ENCODE measurements around the gene HTR6.

HTR6 gene

GRCh38 chr1:19645411-19646251 is 19.0 kb upstream of the HTR6 start:
- no peaks in the 10 kb centered on the region for H3K36me3 ChIP-seq (ENCODE audit: insufficient read depth, low read length)
- H3K79me2 ChIP-seq (ENCODE audit: insufficient read depth, low read length), result no peaks in the 10 kb centered on the region
- H3K4me3 ChIP-seq (ENCODE audit: low read depth in 1 of 2, low read length in 2 of 2), result no peak overlapping the region
- H3K27me3 ChIP-seq (ENCODE audit: insufficient read depth, low read length, poor library complexity), result no peaks in the 10 kb centered on the region
- no peak overlapping the region for H3K27ac ChIP-seq (ENCODE audit: low read length)
- no peak overlapping the region for H3K4me2 ChIP-seq (ENCODE audit: insufficient read depth, low read length)
- H3K9ac ChIP-seq (ENCODE audit: low read depth, low read length), result no peak overlapping the region
- no peaks in the 10 kb centered on the region for H3K4me1 ChIP-seq (ENCODE audit: insufficient read depth, low read length)
- TF ChIP-seq EZH2 (IDR thresholded peaks at IDR 0.05; ENCODE audit: borderline replicate concordance, low read depth, low read length, severe bottlenecking) (no peak), CTCF (IDR thresholded peaks at IDR 0.05; ENCODE audit: borderline replicate concordance, extremely low read depth, low read length, poor library complexity, severe bottlenecking) (no peak)
- ATAC-seq (ENCODE audit: insufficient read depth, low read depth) (no peak), DNase-seq (no peak)
- H3K9me3 ChIP-seq (ENCODE audit: insufficient read depth, low read length, severe bottlenecking), result no peaks in the 10 kb centered on the region
- H4K20me1 ChIP-seq (ENCODE audit: insufficient read depth, low read length), result no peaks in the 10 kb centered on the region; the same call in 1 of the 2 replicates
- H2AFZ ChIP-seq (ENCODE audit: low read depth, low read length), result no peak overlapping the region

- no peaks in the 10 kb centered on the region for H3K4me1 ChIP-seq (ENCODE audit: insufficient read depth, low read length)
- DNase-seq (no peak), ATAC-seq (ENCODE audit: insufficient read depth, low read depth) (no peak)
- H3K27me3 ChIP-seq (ENCODE audit: insufficient read depth, low read length, poor library complexity), result no peaks in the 10 kb centered on the region
- no peaks in the 10 kb centered on the region for H3K79me2 ChIP-seq (ENCODE audit: insufficient read depth, low read length)
- no peak overlapping the region for H3K4me2 ChIP-seq (ENCODE audit: insufficient read depth, low read length)
- no peak overlapping the region for H3K27ac ChIP-seq (ENCODE audit: low read length)
- no peaks in the 10 kb centered on the region for H3K9me3 ChIP-seq (ENCODE audit: insufficient read depth, low read length, severe bottlenecking)
- no peaks in the 10 kb centered on the region; the same call in 1 of the 2 replicates for H4K20me1 ChIP-seq (ENCODE audit: insufficient read depth, low read length)
- H3K4me3 ChIP-seq (ENCODE audit: low read depth in 1 of 2, low read length in 2 of 2), result no peak overlapping the region
- H2AFZ ChIP-seq (ENCODE audit: low read depth, low read length), result no peak overlapping the region
- no peak overlapping the region for H3K9ac ChIP-seq (ENCODE audit: low read depth, low read length)
- TF ChIP-seq EZH2 (IDR thresholded peaks at IDR 0.05; ENCODE audit: borderline replicate concordance, low read depth, low read length, severe bottlenecking) (no peak), CTCF (IDR thresholded peaks at IDR 0.05; ENCODE audit: borderline replicate concordance, extremely low read depth, low read length, poor library complexity, severe bottlenecking) (no peak)
- no peaks in the 10 kb centered on the region for H3K36me3 ChIP-seq (ENCODE audit: insufficient read depth, low read length)
Measured at GRCh38 chr1:19646377-19647319, 18.0 kb upstream of the HTR6 start.

- Histone ChIP-seq H4K20me1 (ENCODE audit: insufficient read depth, low read length) (no peaks in the 10 kb centered on the region; the same call in 1 of the 2 replicates), H3K9ac (ENCODE audit: low read depth, low read length) (no peak overlapping the region), H3K27ac (ENCODE audit: low read length) (no peak overlapping the region), H3K79me2 (ENCODE audit: insufficient read depth, low read length) (no peaks in the 10 kb centered on the region), H3K27me3 (ENCODE audit: insufficient read depth, low read length, poor library complexity) (no peaks in the 10 kb centered on the region), H3K4me1 (ENCODE audit: insufficient read depth, low read length) (no peaks in the 10 kb centered on the region), H3K4me2 (ENCODE audit: insufficient read depth, low read length) (no peak overlapping the region), H3K9me3 (ENCODE audit: insufficient read depth, low read length, severe bottlenecking) (no peaks in the 10 kb centered on the region), H2AFZ (ENCODE audit: low read depth, low read length) (no peak overlapping the region), H3K36me3 (ENCODE audit: insufficient read depth, low read length) (no peaks in the 10 kb centered on the region), H3K4me3 (ENCODE audit: low read depth in 1 of 2, low read length in 2 of 2) (no peak overlapping the region)
- DNase-seq (no peak), ATAC-seq (ENCODE audit: insufficient read depth, low read depth) (no peak)
- no peak for TF ChIP-seq CTCF (IDR thresholded peaks at IDR 0.05; ENCODE audit: borderline replicate concordance, extremely low read depth, low read length, poor library complexity, severe bottlenecking)
- TF ChIP-seq EZH2 (IDR thresholded peaks at IDR 0.05; ENCODE audit: borderline replicate concordance, low read depth, low read length, severe bottlenecking), result no peak
Measured at GRCh38 chr1:19647643-19648042, 17.0 kb upstream of the HTR6 start.

Measured in DND-41 (cell line).